Measurements from ENCODE around the gene ITPR1.

Gene ITPR1

DNA sequence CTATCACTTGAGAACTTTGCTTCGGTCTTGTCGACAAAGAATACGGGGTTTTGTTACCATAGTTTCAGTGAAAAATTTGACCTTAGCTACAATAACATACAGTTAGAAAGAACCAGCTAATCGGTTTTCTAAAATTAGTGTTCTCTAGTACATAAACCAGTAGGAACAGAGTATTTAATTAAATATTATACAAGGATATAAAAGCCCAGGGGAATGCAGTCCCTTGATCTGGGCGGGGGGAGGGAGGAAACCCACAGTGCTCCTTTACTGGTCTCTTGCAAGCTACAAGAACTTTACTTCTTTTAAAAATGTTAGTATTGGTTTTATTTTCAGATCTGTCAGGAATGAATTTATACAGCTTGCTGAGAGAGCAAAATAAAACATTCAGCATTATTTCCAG, 41.8 kb downstream of the ITPR1 start:
- no peak for FAIRE-seq

DNA sequence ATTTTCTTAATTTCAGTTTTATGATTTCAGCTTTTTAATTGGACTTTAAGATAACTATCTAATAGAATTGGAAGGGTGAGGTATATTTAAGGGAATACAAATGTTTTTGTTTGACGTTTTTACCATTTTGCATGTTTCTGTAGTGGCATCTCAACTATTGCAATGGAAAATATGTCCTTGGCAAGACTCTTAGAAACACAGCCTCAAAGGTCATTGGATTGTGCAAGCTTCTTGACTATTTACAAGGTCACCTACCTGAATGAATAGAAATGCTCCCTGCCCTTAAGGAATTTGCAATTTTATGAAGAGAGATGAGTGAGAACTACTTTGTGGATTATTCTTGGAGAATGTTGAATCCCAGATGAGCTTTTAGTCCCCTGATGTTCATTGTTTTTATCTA, 43.1 kb downstream of the ITPR1 start:
- no peak for FAIRE-seq

DNA sequence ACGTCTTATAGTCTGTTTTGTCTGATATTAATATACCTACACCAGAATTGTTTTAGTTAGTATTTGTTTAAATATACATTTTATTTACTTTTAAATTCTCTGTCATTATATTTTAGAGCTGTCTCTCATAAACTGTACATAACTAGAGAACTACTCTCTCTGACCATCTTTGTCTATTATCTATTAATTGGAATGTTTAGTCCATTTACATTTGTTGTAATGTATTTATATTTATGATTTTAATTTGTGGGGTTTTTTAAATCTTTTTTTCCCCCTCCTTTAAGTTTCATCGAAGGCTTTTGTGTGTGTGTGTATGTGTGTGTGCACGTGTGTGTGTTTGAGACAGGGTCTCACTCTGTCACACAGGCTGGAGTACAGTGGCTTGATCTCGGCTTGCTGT, 47.1 kb downstream of the ITPR1 start:
- peak; percentile 65 for FAIRE-seq

DNA sequence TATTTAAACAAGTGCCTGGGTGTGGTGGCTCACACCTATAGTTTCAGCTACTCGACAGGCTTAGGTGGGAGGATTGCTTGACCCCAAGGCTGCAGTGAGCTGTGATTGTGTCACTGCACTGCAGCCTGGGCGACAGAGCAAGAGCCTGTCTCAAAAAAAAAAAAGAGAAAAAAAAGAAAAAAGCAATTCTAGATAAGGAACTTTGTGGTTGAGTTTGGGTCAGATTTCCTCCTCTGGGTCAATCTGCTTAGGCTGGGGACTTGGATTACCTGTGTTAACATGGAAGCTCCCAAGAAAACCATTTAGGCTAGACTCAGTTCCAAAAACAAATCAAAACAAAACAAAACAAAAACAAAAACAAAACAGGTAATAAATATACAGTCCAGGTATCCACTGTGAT, 50.0 kb downstream of the ITPR1 start:
- no peak for FAIRE-seq

DNA sequence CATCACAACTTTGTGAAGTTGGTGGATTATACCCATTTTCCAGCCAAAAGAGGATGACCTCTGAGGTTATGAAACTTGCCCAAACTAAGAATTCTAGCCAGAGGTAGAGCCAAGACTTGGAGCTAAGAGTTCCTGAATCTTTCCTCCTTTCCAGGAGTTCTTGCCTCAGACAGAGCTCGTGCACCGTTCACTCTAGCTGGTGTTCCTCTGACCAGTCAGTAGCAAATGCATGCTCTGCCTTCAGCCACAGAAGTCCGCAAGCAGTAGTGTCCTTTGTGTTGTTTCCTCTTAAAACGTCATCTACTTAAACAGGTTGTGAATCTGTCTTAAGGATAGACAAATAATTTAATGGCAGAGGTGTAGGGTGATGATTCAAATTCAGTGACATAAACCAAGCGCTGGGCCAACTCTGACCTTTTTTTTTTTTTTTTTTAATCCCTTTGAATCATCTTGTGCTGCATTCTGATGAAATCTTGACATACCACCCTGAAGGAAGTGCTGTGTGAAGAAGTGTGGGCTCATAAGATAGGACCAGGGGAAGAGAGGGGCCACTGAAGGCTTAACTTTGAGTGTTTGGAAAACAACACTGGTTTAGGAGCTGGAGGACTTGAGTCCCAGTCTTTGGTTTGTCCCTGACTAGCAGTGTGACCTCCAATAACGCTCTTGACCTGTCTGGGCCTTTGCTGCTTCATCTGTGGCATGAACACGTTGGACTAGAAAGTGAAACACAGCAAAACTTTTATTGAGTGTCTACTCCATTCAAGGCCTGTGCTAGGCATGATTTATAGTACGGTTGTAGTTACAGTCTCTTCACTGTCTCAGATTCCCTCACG, 53.4 kb downstream of the ITPR1 start:
- FAIRE-seq, result no peak

DNA sequence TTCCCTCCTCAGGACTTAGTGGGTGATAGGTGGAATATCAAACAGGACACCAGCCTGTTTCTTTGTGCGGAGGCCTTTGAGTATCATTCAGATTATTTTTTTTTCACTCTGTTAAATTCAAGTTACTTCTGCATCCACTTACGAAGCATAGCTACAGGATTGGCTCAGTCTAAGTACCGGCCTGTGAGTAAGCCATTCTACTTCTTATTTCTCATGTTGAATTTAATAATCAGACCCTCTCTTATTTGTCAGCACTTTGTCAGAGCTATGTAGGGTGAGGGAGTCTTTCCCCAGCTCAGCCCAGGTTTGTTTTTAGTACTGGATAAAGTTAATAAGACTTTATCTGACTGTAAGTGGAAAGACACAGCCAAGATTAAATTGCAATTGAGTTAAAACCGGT, 54.7 kb downstream of the ITPR1 start:
- no peak for FAIRE-seq

DNA sequence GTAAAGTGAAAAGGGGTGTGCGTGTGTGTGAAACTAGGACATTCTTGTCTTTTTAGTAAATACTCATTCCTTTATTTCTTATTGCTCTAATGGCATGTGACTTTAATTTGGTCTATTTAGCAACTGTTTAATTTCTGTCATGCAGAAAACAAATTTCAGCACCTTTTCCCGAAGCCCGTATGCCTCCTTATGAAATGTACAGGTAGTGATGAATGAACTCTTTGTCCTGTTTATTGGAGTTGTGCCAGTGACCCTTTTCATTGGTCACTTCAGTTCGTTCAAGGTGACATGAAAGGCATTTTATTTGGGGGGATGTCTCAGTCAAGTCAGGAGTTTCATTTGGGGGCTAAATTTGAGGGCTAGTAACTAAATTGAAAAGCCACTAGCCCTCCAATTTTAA, 55.2 kb downstream of the ITPR1 start:
- no peak for FAIRE-seq

DNA sequence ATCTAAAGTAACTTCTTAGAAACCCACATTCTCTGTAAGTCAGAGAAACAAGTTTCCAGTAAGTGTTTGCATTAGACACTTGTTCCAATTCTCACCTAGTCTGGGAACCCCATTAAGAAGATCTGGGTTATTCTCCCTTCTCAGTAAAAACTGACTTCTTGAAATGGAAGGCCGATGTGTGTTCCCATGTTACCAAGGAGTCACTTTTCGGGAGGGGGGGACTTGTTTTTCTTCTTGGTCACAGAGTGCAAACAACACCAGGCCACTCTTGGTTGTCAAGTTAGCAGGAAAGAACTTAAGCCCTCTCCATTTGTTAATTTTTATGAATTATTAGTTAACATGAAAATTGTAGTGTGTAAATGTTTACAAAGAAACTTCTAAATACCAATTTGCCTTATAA, 55.6 kb downstream of the ITPR1 start:
- FAIRE-seq, result no peak

DNA sequence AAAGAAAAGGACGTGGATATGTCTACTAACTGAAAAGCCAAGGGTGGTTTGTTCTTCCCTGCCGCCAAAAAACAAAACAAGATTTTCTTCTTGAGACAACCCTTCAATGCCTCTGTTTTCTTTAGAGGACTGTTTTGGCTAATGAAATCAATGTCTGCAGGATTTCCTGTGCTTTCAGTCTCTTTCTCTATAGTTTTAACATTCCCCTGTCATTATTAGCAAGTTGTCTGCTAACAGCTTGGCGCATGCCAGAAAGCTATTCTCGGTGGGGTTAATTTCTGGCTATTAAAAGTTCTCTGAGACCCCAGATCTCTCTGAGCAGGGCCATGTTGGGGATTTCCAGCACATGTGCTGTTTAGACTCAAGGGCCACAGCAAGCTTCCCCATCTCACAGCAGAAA, 56.7 kb downstream of the ITPR1 start:
- FAIRE-seq, result no peak

DNA sequence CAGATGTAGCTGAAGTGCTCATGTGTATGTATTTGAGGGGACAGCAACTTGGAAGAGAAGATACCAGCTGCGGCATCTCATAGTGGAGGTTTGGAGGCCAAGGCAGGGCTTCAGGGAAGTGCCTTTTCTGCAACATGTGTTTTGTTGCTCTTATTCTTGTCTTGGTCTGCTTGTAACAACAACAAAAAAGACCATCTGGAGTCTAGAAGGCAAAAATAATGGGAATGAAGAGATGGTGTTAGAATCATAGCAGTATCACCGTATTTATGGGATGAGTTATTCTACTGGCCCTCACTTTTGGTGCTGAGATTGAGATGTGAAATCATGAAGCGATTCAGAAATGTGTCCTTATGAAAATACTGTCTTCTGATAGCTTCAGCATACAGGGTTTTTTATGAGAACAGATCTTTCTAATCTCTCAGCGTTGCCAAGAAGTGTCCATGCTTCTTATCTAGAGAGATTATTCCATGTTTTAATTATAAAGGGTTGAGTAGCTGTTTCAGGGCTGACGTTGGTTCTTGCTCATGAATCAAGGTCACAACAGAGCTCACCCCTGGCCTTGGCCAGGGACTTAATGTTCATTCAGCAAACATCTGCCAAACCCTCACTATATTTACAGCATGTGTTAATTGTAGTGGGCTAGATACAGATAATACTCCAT, 58.0 kb downstream of the ITPR1 start:
- FAIRE-seq, result no peak

DNA sequence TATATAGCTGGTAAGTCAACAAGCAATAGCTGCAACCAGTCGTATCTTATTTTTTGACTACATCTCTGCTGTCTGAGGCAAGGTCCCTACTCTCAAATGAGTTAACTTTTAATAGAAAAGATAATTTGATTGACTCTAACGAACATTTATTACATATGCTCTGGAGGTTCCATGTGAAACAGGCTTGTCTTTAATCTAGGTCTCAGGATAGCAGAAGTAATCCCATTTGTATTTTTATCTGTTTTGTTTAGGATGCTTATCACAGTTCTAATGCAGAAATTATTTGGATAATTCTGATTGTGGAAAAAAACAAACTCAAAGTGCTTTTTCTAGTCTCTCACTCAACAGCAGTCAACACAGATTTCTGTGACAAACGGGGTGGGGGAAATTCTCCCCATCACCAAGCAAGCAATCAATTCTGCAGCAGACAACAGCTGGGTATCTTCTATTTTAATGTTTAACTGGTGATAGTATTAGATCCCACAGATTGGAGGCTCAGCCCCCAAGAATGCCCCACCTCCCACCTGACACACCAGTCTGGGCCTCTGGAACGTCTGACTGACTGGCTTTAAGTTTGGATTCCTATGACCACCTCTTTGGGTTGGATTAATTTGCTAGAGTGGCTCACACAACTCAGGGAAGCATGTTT, 58.8 kb downstream of the ITPR1 start:
- FAIRE-seq, result no peak

DNA sequence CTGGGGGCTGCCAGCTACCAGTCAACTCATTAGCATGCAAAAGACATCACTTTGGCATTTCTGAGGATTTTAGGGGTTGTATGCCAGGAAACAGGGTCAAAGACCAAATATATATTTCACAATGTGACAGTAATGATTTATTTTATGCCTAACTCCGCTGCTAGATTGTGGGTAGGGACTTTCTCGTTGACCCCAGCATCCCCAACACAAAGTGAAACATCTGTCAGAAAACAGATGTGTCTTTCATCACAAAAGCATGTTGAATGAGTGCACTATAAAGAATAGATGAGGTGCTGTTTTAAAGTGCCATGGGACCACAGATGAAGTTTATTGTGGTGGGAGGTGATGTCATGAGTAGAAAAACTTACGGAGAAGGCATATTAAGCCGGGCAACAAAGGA, 59.7 kb downstream of the ITPR1 start:
- FAIRE-seq, result no peak

DNA sequence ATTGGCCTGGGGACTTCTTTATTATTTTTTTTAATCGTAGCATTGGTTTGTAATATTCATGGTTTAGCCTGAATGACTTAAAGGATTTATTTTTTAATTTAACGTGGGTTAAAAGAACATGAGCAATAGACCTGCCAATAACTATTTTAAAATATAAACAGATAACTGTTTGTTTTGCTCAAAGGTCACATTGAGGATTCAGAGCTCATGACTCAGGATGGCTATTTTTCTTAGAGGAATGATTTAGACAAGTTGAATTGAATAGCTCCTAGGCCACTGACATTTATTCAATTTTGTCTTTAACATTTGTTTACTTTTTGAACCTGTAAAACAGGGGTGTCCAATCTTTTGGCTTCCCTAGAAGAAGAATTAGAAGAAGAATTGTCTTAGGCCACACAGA, 68.5 kb downstream of the ITPR1 start:
- no peak for FAIRE-seq

DNA sequence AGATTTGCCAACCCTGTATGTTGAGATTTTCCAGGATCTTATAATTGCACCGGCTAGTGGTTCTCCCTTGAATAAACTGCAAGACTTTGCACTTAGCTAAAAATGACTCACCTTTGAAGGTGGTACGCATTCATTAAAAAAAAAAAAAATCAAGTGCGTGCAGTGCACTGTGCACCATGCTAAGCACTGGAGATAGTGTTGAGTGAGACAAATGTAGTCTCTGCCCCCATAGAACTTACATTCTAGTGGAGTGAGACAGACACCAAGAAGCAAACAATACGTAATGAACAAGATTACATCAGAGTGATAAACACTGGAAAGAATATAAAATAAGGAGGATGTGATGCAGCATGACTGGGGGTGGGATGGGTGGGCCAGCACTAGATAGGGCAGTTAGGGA, 69.4 kb downstream of the ITPR1 start:
- FAIRE-seq, result no peak

DNA sequence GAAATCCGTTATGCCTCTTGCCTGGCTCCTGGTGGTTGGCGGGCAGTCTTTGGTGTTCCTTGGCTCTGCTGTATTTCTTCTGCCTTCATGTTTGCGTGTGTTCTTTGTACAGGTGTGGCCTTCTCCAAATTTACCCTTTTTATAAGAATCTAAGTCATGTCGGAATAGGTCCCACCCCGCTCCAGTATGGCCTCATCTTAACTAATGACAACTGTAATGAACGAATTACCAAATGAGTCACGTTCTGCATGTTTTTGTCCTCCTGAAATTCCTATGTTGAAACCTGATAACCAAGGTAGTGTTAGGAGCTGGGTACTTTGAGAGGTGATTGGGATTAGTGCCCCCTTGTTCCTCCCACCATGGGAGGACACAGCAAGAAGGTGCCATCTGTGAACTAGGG, 71.1 kb downstream of the ITPR1 start:
- FAIRE-seq, result no peak

DNA sequence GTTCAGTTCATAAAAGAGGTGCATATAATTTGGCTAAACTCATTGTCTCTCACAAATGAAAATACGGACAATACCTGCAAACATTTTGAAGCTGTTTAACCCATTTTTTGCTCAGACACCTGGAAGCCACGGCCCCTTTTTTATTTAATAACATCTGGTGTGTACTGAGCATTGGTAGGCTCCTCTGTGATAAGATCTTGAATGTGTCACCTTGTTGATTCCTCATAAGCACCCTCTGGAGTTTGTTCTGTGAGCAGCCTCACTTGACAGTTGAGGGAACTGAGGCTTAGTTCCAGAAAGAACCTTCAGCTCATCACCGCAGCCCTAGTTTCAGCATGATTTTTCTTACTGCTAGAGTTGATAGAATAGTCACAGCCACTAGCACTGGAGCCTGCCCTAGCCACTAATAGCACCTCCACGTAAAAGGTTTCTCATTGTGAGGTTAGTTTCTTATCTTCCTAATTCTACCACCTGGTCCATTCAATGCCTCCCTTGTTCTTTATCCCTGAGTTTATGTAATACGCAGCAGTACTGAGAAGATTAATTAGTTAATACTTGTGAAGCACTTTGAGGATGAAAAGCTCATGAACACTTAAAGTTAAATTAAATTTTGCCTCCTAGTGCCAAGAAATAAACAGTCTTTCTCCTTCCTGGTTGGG, 71.9 kb downstream of the ITPR1 start:
- no peak for FAIRE-seq

DNA sequence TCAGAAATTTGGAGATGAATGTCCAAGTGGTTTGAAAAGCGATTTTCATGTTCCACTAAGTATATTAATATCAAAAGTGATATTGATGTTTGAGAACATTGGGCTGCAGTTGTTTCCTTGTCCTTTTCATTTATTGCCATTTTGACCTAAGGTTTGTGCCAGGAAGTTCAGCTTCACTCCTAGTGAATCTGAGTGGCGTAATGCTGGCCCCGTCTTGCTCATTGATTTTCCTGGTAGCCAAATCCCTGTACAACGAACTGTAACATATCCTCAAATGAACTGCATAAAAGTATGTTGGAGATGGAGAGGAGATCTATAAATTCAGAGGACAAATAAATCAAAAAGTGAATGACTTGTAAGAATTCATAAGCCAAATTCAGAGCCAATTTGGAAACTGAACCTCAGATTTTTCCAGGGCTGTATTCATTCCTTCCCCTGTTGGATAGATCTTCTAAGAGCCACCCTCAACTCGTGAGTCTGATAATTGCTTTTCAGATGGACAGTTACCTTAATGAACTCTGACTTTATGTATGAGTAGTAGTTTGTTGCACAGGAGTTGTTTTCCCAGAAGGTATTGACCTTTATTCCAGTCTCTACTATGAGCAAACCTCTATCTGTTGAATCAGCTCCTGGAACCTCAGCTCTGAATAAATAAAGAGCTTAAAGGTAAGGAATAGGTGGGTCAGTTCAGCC, 72.8 kb downstream of the ITPR1 start:
- FAIRE-seq, result no peak

DNA sequence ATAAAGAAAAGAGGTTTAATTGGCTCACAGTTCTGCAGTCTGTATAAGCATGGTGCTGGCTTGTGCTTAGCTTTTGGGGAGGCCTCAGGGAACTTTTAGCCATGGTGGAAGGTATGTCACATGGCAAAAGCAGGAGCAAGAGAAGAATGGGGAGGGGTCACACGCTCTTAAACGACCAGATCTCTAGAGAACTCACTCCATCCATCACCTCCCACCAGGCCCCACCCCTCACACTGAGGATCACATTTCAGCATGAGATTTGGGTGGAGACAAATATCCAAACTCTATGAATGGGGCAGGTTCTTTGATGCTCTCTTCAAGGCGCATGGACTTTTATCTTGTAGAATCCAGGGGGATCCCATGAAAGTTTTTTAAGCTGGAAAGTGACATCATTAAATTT, 75.7 kb downstream of the ITPR1 start:
- FAIRE-seq, result no peak

DNA sequence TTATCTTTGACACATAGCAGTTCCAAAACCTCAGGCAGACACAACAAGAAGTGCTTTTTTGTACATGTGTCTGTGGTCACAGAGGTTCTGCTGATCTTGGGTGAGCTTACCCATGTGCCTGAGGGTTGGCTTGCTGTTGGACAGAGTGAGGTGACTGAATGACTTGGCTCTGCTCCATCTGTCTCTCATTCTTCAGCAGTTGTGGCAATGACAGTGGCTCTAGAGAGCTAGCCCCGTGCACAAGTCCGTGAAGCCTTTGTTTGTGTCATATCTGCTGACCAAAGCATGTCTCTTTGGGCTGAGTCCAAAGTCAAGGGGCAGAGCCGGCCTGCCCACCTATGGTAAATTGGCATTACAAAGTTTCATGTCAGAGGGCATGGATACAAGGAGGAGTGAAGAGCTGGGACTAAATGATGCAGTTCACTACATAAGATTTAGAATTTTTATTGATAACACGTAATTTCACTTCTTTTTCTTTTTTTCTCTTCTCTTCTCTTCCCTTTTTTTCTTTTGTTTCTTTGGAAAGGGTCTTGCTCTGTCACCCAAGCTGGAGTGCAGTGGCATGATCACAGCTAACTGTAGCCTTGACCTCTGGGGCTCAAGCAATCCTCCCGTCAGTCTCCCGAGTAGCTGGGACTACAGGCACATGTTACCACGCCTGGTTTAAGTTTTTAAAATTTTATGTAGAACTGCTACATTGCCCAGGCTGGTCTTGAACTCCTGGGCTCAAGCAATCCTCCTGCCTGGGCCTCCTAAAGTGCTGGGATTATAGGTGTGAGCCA, 77.9 kb downstream of the ITPR1 start:
- no peak for FAIRE-seq

DNA sequence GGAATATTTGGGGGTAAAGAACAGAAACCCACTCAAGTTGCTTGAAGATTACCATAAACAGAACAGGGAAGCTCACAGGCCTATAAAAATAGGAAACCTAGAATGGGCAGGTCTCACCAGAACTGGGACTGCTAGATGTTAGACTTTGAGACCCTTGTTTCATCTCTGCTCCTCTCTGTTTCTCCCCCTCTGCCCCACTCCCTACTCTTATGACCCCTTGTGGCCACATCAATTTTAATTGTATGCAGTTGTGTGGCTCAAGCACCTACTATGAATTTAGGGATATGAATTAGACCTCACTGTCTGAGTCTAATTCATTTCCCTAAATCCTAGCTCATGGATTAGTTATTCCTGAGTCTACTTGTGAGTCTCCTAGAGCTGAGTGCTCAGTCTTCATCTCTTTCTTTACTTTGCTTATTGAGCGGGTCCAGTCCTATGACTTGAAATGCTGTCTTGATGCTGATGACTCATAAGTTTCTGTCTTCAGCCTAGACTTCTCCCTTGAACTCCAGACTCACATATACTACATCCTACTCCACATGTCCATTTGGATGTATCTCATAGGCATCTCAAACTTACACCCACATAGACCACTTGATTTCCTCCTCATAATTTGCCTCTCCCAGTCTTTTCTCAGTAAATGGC, 78.7 kb downstream of the ITPR1 start:
- FAIRE-seq, result no peak

DNA sequence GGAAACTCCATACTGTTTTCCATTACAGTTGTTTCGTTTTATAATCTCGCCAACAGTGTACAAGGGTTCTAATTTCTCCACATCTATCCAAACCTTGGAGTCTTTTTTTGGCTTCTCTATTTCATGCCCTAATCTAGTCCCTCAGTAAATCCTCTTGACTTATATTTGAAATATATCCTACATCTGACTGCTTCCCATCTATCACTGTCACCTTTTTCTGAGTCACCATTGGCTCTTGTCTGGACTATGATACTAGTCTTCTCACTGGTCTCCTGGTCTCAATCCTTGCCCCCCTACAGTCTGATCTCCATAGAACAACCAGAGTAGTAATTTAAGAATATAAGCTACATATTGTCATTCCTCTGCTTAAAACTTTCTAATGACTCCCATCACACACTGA, 80.0 kb downstream of the ITPR1 start:
- FAIRE-seq, result no peak

Data from TTC549 (cell line).